ENCODE data around the gene MT3. TPM values are rescaled to one million over a fixed set of nuclear protein-coding genes. Genes with fewer than 3 reads are reported as not detected.
A peak's percentile ranks its signal among the peaks of the same experiment; 100 is the strongest.
"Not testable (repeated sequence)": the region's sequence is repeated elsewhere in the genome, so short reads cannot be mapped to it uniquely, and the experiment has no call there.

Gene MT3
- total RNA-seq, 1 experiment from 2014 or later: not detected

- no peak for DNase-seq (ENCODE audit: low read depth, low spot score)
- in situ Hi-C loops (cut with HindIII; ENCODE audit: low pct_unique_long_range_greater_than_20kb, low sequenced_read_pairs): no loop called here
Observed at GRCh38 chr16:56571525-56571924, 17.8 kb upstream of the MT3 start.

GRCh38 chr16:56574625-56575024 lies 14.7 kb upstream of the MT3 start:
- in situ Hi-C loops (cut with HindIII; ENCODE audit: low pct_unique_long_range_greater_than_20kb, low sequenced_read_pairs): no loop called here
- no peak for DNase-seq (ENCODE audit: low read depth, low spot score)

GRCh38 chr16:56576585-56577299 lies 12.6 kb upstream of the MT3 start:
- in situ Hi-C loops (cut with HindIII; ENCODE audit: low pct_unique_long_range_greater_than_20kb, low sequenced_read_pairs): no loop called here
- DNase-seq (ENCODE audit: low read depth, low spot score): peak; percentile 76

- no peak for DNase-seq (ENCODE audit: low read depth, low spot score)
- in situ Hi-C loops (cut with HindIII; ENCODE audit: low pct_unique_long_range_greater_than_20kb, low sequenced_read_pairs): no loop called here
Observed at GRCh38 chr16:56577300-56577625, 12.1 kb upstream of the MT3 start.

GRCh38 chr16:56580391-56581048 lies 8.8 kb upstream of the MT3 start:
- in situ Hi-C loops (cut with HindIII; ENCODE audit: low pct_unique_long_range_greater_than_20kb, low sequenced_read_pairs): no loop called here

GRCh38 chr16:56582911-56583310 lies 6.4 kb upstream of the MT3 start:
- not testable (repeated sequence) for DNase-seq (ENCODE audit: low read depth, low spot score)

More at GRCh38 chr16:56580391-56581048, 8.8 kb upstream of the MT3 start:
- DNase-seq (ENCODE audit: low read depth, low spot score): no peak

GRCh38 chr16:56583351-56584168 lies 5.8 kb upstream of the MT3 start:
- in situ Hi-C loops (cut with HindIII; ENCODE audit: low pct_unique_long_range_greater_than_20kb, low sequenced_read_pairs): no loop called here
- no peak for DNase-seq (ENCODE audit: low read depth, low spot score)

More at GRCh38 chr16:56582911-56583310, 6.4 kb upstream of the MT3 start:
- in situ Hi-C loops (cut with HindIII; ENCODE audit: low pct_unique_long_range_greater_than_20kb, low sequenced_read_pairs): not testable (repeated sequence)

- in situ Hi-C loops (cut with HindIII; ENCODE audit: low pct_unique_long_range_greater_than_20kb, low sequenced_read_pairs): no loop called here
- DNase-seq (ENCODE audit: low read depth, low spot score): no peak
Observed at GRCh38 chr16:56584276-56584675, 5.1 kb upstream of the MT3 start.

GRCh38 chr16:56588781-56589140 lies 567 bp upstream of the MT3 start:
- in situ Hi-C loops (cut with HindIII; ENCODE audit: low pct_unique_long_range_greater_than_20kb, low sequenced_read_pairs): no loop called here
- DNase-seq (ENCODE audit: low read depth, low spot score): no peak

- in situ Hi-C loops (cut with HindIII; ENCODE audit: low pct_unique_long_range_greater_than_20kb, low sequenced_read_pairs): no loop called here
- no peak for DNase-seq (ENCODE audit: low read depth, low spot score)
Observed at GRCh38 chr16:56591377-56592060, 2.2 kb downstream of the MT3 start.

- in situ Hi-C loops (cut with HindIII; ENCODE audit: low pct_unique_long_range_greater_than_20kb, low sequenced_read_pairs): no loop called here
Observed at GRCh38 chr16:56593573-56594291, 4.4 kb downstream of the MT3 start.

GRCh38 chr16:56594292-56594619 lies 4.9 kb downstream of the MT3 start:
- no peak for DNase-seq (ENCODE audit: low read depth, low spot score)
- in situ Hi-C loops (cut with HindIII; ENCODE audit: low pct_unique_long_range_greater_than_20kb, low sequenced_read_pairs): no loop called here

More at GRCh38 chr16:56593573-56594291, 4.4 kb downstream of the MT3 start:
- no peak for DNase-seq (ENCODE audit: low read depth, low spot score)

- DNase-seq (ENCODE audit: low read depth, low spot score): peak; percentile 79
- in situ Hi-C loops (cut with HindIII; ENCODE audit: low pct_unique_long_range_greater_than_20kb, low sequenced_read_pairs): no loop called here
Observed at GRCh38 chr16:56600398-56600999, 11.2 kb downstream of the MT3 start.

GRCh38 chr16:56601325-56601724 lies 12.0 kb downstream of the MT3 start:
- no peak for DNase-seq (ENCODE audit: low read depth, low spot score)
- in situ Hi-C loops (cut with HindIII; ENCODE audit: low pct_unique_long_range_greater_than_20kb, low sequenced_read_pairs): no loop called here

- in situ Hi-C loops (cut with HindIII; ENCODE audit: low pct_unique_long_range_greater_than_20kb, low sequenced_read_pairs): no loop called here
- DNase-seq (ENCODE audit: low read depth, low spot score): peak; percentile 53
Observed at GRCh38 chr16:56603589-56603988, 14.3 kb downstream of the MT3 start.

GRCh38 chr16:56604966-56605365 lies 15.6 kb downstream of the MT3 start:
- DNase-seq (ENCODE audit: low read depth, low spot score): no peak
- in situ Hi-C loops (cut with HindIII; ENCODE audit: low pct_unique_long_range_greater_than_20kb, low sequenced_read_pairs): no loop called here

- DNase-seq (ENCODE audit: low read depth, low spot score): no peak
- in situ Hi-C loops (cut with HindIII; ENCODE audit: low pct_unique_long_range_greater_than_20kb, low sequenced_read_pairs): no loop called here
Observed at GRCh38 chr16:56605475-56605874, 16.1 kb downstream of the MT3 start.
